PC-9 (cell line): ENCODE results near the gene BTBD10.

Experiments
- EZH2 ChIP-seq: fragments of 200-600 bp; sonication (generic); IDR thresholded peaks from 2 replicates; pipeline ENCODE4 v1.8.0; 2017; ENCODE audit warnings: antibody characterized with exemption, low read depth
- TF ChIP-seq, protein P1 (sequence below): fragments of 200-600 bp; sonication (generic); conservative IDR thresholded peaks from 2 replicates; pipeline ENCODE4 v1.6.1; 2017; ENCODE audit warnings: mixed run types, antibody characterized with exemption, mild to moderate bottlenecking, moderate library complexity

DNA sequence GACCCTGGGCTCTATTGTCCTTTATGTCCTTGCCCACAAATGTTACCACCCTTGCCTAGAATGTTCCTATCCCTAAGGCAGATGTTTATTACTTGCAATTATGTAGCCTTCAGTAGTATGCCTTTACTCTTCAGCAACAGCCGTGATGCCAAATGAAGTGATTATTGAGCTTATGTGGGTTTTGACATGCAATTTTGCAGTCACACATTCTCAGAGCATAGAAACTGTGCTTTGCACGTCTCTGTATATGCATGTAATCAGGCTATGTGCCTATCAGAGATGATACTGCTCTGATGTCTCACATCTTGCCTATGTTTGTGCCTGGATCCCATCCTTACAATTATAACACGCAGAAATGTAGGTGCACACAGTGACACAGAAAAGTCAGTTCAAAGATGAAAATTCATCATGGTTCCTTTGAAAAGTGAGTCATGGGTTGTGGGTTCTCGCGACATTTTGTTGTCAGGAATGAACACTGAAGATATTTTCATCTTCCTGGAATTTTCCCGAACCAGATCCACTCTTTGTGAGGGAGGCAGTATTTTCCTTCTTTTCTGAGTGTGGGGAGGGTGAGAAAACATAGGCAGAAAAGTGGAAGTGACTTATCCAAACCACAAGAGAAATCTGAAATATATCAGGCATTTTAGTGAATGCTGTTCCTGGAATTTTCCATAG is 104.3 kb downstream of the BTBD10 start:
- TF ChIP-seq, protein P1, sequence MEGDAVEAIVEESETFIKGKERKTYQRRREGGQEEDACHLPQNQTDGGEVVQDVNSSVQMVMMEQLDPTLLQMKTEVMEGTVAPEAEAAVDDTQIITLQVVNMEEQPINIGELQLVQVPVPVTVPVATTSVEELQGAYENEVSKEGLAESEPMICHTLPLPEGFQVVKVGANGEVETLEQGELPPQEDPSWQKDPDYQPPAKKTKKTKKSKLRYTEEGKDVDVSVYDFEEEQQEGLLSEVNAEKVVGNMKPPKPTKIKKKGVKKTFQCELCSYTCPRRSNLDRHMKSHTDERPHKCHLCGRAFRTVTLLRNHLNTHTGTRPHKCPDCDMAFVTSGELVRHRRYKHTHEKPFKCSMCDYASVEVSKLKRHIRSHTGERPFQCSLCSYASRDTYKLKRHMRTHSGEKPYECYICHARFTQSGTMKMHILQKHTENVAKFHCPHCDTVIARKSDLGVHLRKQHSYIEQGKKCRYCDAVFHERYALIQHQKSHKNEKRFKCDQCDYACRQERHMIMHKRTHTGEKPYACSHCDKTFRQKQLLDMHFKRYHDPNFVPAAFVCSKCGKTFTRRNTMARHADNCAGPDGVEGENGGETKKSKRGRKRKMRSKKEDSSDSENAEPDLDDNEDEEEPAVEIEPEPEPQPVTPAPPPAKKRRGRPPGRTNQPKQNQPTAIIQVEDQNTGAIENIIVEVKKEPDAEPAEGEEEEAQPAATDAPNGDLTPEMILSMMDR: no peak
- TF ChIP-seq EZH2: no peak
